Stomach (tissue), 4 donors: ENCODE measurements around the gene MTA3.

Experiments
- EP300 ChIP-seq: sonication (generic); formaldehyde crosslinking; IDR thresholded peaks from one replicate; pipeline ENCODE4 v1.6.1; 2017; ENCODE audit warnings: antibody characterized with exemption
- POLR2A ChIP-seq, 4 donors: fragments of 450-650 bp; IDR thresholded peaks; one replicate each; pipeline ENCODE4 v1.6.1; 2016; ENCODE audit warnings: antibody characterized with exemption in 4 of 4, control low read depth in 2 of 4, mild to moderate bottlenecking in 1 of 4, moderate library complexity in 1 of 4
- POLR2AphosphoS5 ChIP-seq, 3 donors: sonication (generic); formaldehyde crosslinking; IDR thresholded peaks; one replicate each; pipeline ENCODE4 v1.6.1; 2016; ENCODE audit warnings: antibody characterized with exemption in 3 of 3
- TF ChIP-seq, protein P1 (sequence below), 7 experiments: fragments of 450-650 bp in 4 of 7; fragments of 200-600 bp in 3 of 7; sonication (generic) in 3 of 7; IDR thresholded peaks; one replicate each; pipeline ENCODE4 v1.5.1; 2016 to 2019; ENCODE audit warnings: antibody characterized with exemption in 7 of 7, control low read depth in 2 of 7, mild to moderate bottlenecking in 1 of 7

DNA sequence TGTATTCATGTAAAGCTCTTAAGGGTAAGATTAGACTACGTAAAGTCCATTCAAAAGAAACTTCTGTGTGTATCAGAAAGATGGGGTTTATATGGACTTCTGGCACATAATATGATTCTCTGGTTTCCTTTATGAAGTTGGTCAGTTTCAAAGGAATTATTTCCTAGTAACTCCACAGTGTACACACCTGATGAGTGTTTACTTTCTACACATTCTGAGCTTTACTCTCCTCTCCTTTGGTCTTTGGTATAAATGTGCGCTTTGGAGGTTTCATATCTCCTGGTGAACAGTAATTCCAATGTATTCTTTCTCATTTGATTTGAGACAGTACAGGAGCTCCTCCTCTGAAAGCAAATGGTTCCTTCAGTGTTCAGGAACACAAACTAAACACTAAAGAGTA lies 107.4 kb downstream of the MTA3 start:
- TF ChIP-seq, protein P1, sequence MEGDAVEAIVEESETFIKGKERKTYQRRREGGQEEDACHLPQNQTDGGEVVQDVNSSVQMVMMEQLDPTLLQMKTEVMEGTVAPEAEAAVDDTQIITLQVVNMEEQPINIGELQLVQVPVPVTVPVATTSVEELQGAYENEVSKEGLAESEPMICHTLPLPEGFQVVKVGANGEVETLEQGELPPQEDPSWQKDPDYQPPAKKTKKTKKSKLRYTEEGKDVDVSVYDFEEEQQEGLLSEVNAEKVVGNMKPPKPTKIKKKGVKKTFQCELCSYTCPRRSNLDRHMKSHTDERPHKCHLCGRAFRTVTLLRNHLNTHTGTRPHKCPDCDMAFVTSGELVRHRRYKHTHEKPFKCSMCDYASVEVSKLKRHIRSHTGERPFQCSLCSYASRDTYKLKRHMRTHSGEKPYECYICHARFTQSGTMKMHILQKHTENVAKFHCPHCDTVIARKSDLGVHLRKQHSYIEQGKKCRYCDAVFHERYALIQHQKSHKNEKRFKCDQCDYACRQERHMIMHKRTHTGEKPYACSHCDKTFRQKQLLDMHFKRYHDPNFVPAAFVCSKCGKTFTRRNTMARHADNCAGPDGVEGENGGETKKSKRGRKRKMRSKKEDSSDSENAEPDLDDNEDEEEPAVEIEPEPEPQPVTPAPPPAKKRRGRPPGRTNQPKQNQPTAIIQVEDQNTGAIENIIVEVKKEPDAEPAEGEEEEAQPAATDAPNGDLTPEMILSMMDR (IDR thresholded peaks at IDR 0.05): no peak
- TF ChIP-seq POLR2AphosphoS5 (IDR thresholded peaks at IDR 0.05): no peak
- no peak for TF ChIP-seq POLR2A (IDR thresholded peaks at IDR 0.05)
- TF ChIP-seq EP300: no peak
